H1 (cell line): ENCODE measurements around the gene STT3B. TPM values are rescaled to one million over a fixed set of nuclear protein-coding genes. Genes with fewer than 3 reads are reported as not detected.

ENCODE experiments used
- CTCF ChIA-PET: fragments of 300-600 bp; sonication (Branson Sonifier 250); formaldehyde crosslinking; loops from one replicate; lab custom pipeline; 2021; ENCODE audit not compliant: partially characterized antibody; lab: Charles Lee
- POLR2A ChIA-PET: fragments of 300-600 bp; sonication (Branson Sonifier 250); formaldehyde crosslinking; loops from one replicate; lab custom pipeline; 2021; ENCODE audit warnings: inconsistent platforms; ENCODE audit not compliant: partially characterized antibody; lab: Charles Lee
- DNase-seq, 2 experiments: peaks; one replicate each; pipeline versions ENCODE4 v3.0.0 to v3.0.0-alpha.2; 2010 to 2022; ENCODE audit warnings: low spot score in 2 of 2, low read depth in 1 of 2, mixed read lengths in 1 of 2
- FAIRE-seq: peaks from 2 replicates; lab custom pipeline; 2011; peaks lifted over from hg19 to GRCh38; lab: Jason Lieb, UNC
- H2AFZ ChIP-seq: 2 replicates; pipeline ENCODE4 v1.8.1; 2012; ENCODE audit warnings: low read length, inconsistent platforms
- H2AK5ac ChIP-seq: 2 replicates; pipeline ENCODE4 v1.6.1; 2013; ENCODE audit warnings: low read depth, low read length
- H2BK120ac ChIP-seq: replicated peaks from 2 replicates; pipeline ENCODE3; 2013; ENCODE audit warnings: low read depth, low read length, inconsistent platforms
- H2BK12ac ChIP-seq: 2 replicates; pipeline ENCODE4 v1.6.1; 2013; ENCODE audit warnings: low read depth, low read length
- H2BK15ac ChIP-seq: 2 replicates; pipeline ENCODE4 v1.6.1; 2013; ENCODE audit warnings: low read length
- H2BK20ac ChIP-seq: 2 replicates; pipeline ENCODE4 v1.6.1; 2013; ENCODE audit warnings: low read length
- H2BK5ac ChIP-seq: 2 replicates; pipeline ENCODE4 v1.6.1; 2013; ENCODE audit warnings: low read depth, low read length
- H3K14ac ChIP-seq: 2 replicates; pipeline ENCODE4 v1.6.1; 2013; ENCODE audit warnings: inconsistent platforms; ENCODE audit not compliant: insufficient read length
- H3K18ac ChIP-seq: 2 replicates; pipeline ENCODE4 v1.6.1; 2013; ENCODE audit warnings: low read length; ENCODE audit errors: extremely low read depth
- H3K23ac ChIP-seq: 2 replicates; pipeline ENCODE4 v1.6.1; 2013; ENCODE audit warnings: inconsistent platforms; ENCODE audit not compliant: insufficient read length
- H3K23me2 ChIP-seq: 2 replicates; pipeline ENCODE4 v1.6.1; 2013; ENCODE audit warnings: low read depth, low read length
- H3K27ac ChIP-seq: 2 replicates; pipeline ENCODE4 v1.6.1; 2011; ENCODE audit warnings: low read depth, low read length, inconsistent platforms
- H3K27me3 ChIP-seq, 4 experiments: replicated peaks in 1 of 4; 1 replicate in 1 of 4; 2 replicates in 3 of 4; pipeline versions ENCODE4 v1.6.1 to v1.8.1; 2011 to 2013; ENCODE audit warnings: low read length in 3 of 4, mild to moderate bottlenecking in 3 of 4, inconsistent platforms in 2 of 4, mixed read lengths in 2 of 4, moderate library complexity in 1 of 4; ENCODE audit not compliant: control insufficient read depth in 3 of 4, insufficient read depth in 3 of 4; ENCODE audit errors: extremely low read depth in 1 of 4
- H3K36me3 ChIP-seq, 4 experiments: 2 replicates each; pipeline versions ENCODE4 v1.6.1 to v1.8.1; 2011 to 2013; ENCODE audit warnings: mild to moderate bottlenecking in 4 of 4, low read length in 3 of 4, moderate library complexity in 2 of 4, control low read depth in 1 of 4, inconsistent platforms in 1 of 4; ENCODE audit not compliant: insufficient read depth in 4 of 4, control insufficient read depth in 2 of 4
- H3K4ac ChIP-seq: replicated peaks from 2 replicates; pipeline ENCODE3; 2013; ENCODE audit warnings: low read length, low read depth, mixed read lengths, inconsistent platforms; ENCODE audit not compliant: insufficient read length
- H3K4me1 ChIP-seq, 4 experiments: replicated peaks in 1 of 4; 1 replicate in 1 of 4; 2 replicates in 3 of 4; pipeline versions ENCODE4 v1.6.1 to v1.8.1; 2011 to 2013; ENCODE audit warnings: low read length in 3 of 4, inconsistent platforms in 2 of 4, mixed read lengths in 1 of 4; ENCODE audit not compliant: insufficient read depth in 4 of 4, control insufficient read depth in 3 of 4
- H3K4me2 ChIP-seq, 2 experiments: 2 replicates each; pipeline versions ENCODE4 v1.6.1 to v1.8.1; 2011 to 2013; ENCODE audit warnings: low read depth in 2 of 2, low read length in 2 of 2, control low read depth in 1 of 2, inconsistent platforms in 1 of 2, mild to moderate bottlenecking in 1 of 2; ENCODE audit not compliant: insufficient read depth in 1 of 2
- H3K4me3 ChIP-seq, 4 experiments: fragments of 200-600, 300-600 bp in 1 of 4; sonication (generic), shearing (Covaris generic), sonication (Bioruptor Twin) in 1 of 4; 2 replicates each; pipeline versions ENCODE4 v1.5.1 to v1.8.1; 2011 to 2016; ENCODE audit warnings: low read length in 4 of 4, low read depth in 3 of 4, control low read depth in 2 of 4, inconsistent platforms in 2 of 4, mild to moderate bottlenecking in 2 of 4, mixed read lengths in 1 of 4, moderate library complexity in 1 of 4; ENCODE audit not compliant: insufficient read depth in 2 of 4; ENCODE audit errors: extremely low read depth in 1 of 4
- H3K56ac ChIP-seq: replicated peaks from 2 replicates; pipeline ENCODE3; 2013; ENCODE audit warnings: low read depth, mild to moderate bottlenecking, mixed read lengths, low read length, inconsistent platforms; ENCODE audit not compliant: insufficient read length
- H3K79me1 ChIP-seq: 2 replicates; pipeline ENCODE4 v1.6.1; 2013; ENCODE audit warnings: low read depth, low read length, control low read depth
- H3K79me2 ChIP-seq, 2 experiments: 2 replicates each; pipeline versions ENCODE4 v1.6.1 to v1.8.1; 2012 to 2013; ENCODE audit warnings: low read length in 2 of 2, mild to moderate bottlenecking in 2 of 2, inconsistent platforms in 1 of 2; ENCODE audit not compliant: insufficient read depth in 2 of 2, control insufficient read depth in 1 of 2
- H3K9ac ChIP-seq, 4 experiments: replicated peaks in 1 of 4; 1 replicate in 1 of 4; 2 replicates in 3 of 4; pipeline versions ENCODE4 v1.6.1 to v1.8.1; 2011 to 2013; ENCODE audit warnings: low read depth in 3 of 4, low read length in 3 of 4, control low read depth in 2 of 4, mild to moderate bottlenecking in 2 of 4, moderate library complexity in 2 of 4, inconsistent platforms in 1 of 4; ENCODE audit errors: extremely low read depth in 1 of 4
- H3K9me3 ChIP-seq, 2 experiments: 2 replicates each; pipeline versions ENCODE4 v1.6.1 to v1.8.1; 2012 to 2013; ENCODE audit warnings: mild to moderate bottlenecking in 2 of 2, moderate library complexity in 2 of 2, control low read depth in 1 of 2, inconsistent platforms in 1 of 2, low read depth in 1 of 2, low read length in 1 of 2, mixed read lengths in 1 of 2; ENCODE audit not compliant: insufficient read depth in 2 of 2
- H4K20me1 ChIP-seq, 2 experiments: replicated peaks in 1 of 2; 2 replicates each; pipeline versions ENCODE3 to v1.8.1; 2011 to 2013; ENCODE audit warnings: inconsistent platforms in 2 of 2, low read length in 2 of 2, mild to moderate bottlenecking in 1 of 2; ENCODE audit not compliant: insufficient read depth in 2 of 2, control insufficient read depth in 1 of 2
- H4K5ac ChIP-seq: 2 replicates; pipeline ENCODE4 v1.6.1; 2013; ENCODE audit warnings: low read length, low read depth, mixed read lengths, inconsistent platforms; ENCODE audit not compliant: insufficient read length
- H4K8ac ChIP-seq: 2 replicates; pipeline ENCODE4 v1.8.0; 2013; ENCODE audit warnings: mild to moderate bottlenecking, moderate library complexity, low read length, inconsistent platforms; ENCODE audit not compliant: insufficient read depth; ENCODE audit errors: extremely low read depth
- H4K91ac ChIP-seq: replicated peaks from 2 replicates; pipeline ENCODE3; 2013; ENCODE audit warnings: low read length, mixed read lengths, inconsistent platforms; ENCODE audit not compliant: insufficient read length
- ATF3 ChIP-seq: IDR thresholded peaks from 2 replicates; pipeline ENCODE4 v1.6.1; 2011; ENCODE audit warnings: low read depth, mild to moderate bottlenecking, low read length; ENCODE audit not compliant: insufficient read depth
- BRCA1 ChIP-seq: IDR thresholded peaks from 2 replicates; pipeline ENCODE4 v1.6.1; 2012; ENCODE audit warnings: low read depth, low read length, improper control_type of control experiment
- CBX8 ChIP-seq: fragments of 300-800, 300-1000 bp; sonication (generic); IDR thresholded peaks from 2 replicates; pipeline ENCODE4 v1.7.1; 2016; ENCODE audit warnings: low read depth, low read length, borderline replicate concordance
- CHD2 ChIP-seq: IDR thresholded peaks from 2 replicates; pipeline ENCODE4 v1.6.1; 2012; ENCODE audit warnings: low read length, improper control_type of control experiment
- CREB1 ChIP-seq: IDR thresholded peaks from 2 replicates; pipeline ENCODE4 v1.6.1; 2012; ENCODE audit warnings: inconsistent platforms
- E2F6 ChIP-seq: IDR thresholded peaks from 2 replicates; pipeline ENCODE4 v1.6.1; 2012; ENCODE audit warnings: inconsistent platforms
- KDM1A ChIP-seq: fragments of 200-600, 300-600 bp; sonication (generic); IDR thresholded peaks from 2 replicates; pipeline ENCODE4 v1.7.1; 2016; ENCODE audit warnings: mild to moderate bottlenecking, low read length, borderline replicate concordance
- KDM4A ChIP-seq: IDR thresholded peaks from one replicate; pipeline ENCODE4 v1.7.1; 2012; ENCODE audit warnings: low read depth, mild to moderate bottlenecking, moderate library complexity, low read length, inconsistent platforms; ENCODE audit not compliant: severe bottlenecking
- PHF8 ChIP-seq: fragments of 200-600 bp; sonication (generic); conservative IDR thresholded peaks from 2 replicates; pipeline ENCODE4 v1.7.1; 2012; ENCODE audit warnings: low read depth, mild to moderate bottlenecking, inconsistent platforms, low read length, moderate library complexity
- POLR2A ChIP-seq, 2 experiments: IDR thresholded peaks; 1 replicate in 1 of 2; 2 replicates in 1 of 2; pipeline ENCODE4 v1.6.1; 2011; ENCODE audit warnings: low read depth in 2 of 2, low read length in 2 of 2, mild to moderate bottlenecking in 2 of 2; ENCODE audit errors: control extremely low read depth in 1 of 2
- RBBP5 ChIP-seq: IDR thresholded peaks from 2 replicates; pipeline ENCODE4 v1.7.1; 2012; ENCODE audit warnings: low read depth, mild to moderate bottlenecking, inconsistent platforms, low read length, moderate library complexity, borderline replicate concordance
- RFX5 ChIP-seq: IDR thresholded peaks from 2 replicates; pipeline ENCODE4 v1.6.1; 2011; ENCODE audit warnings: low read depth, low read length, improper control_type of control experiment, borderline replicate concordance
- SIRT6 ChIP-seq: IDR thresholded peaks from one replicate; pipeline ENCODE4 v1.7.1; 2012; ENCODE audit warnings: low read length, inconsistent platforms
- SP2 ChIP-seq: IDR thresholded peaks from 2 replicates; pipeline ENCODE4 v1.6.1; 2012; ENCODE audit warnings: mild to moderate bottlenecking, low read length, inconsistent platforms
- SUZ12 ChIP-seq: fragments of 200-600 bp; sonication (generic); IDR thresholded peaks from 2 replicates; pipeline ENCODE4 v1.6.1; 2012; ENCODE audit warnings: mild to moderate bottlenecking, inconsistent platforms, low read length, moderate library complexity, mixed read lengths
- TAF1 ChIP-seq: IDR thresholded peaks from 2 replicates; pipeline ENCODE4 v1.6.1; 2011; ENCODE audit warnings: mild to moderate bottlenecking, low read depth, low read length
- polyA plus RNA-seq, 7 experiments: library from polyadenylated mRNA; depleted of rRNA in 3 of 7; stranded (reverse) in 5 of 7; unstranded in 2 of 7; fragments of >200 nt in 5 of 7; fragments of 200-250 nt in 2 of 7; gene quantifications; 1 replicate in 5 of 7; 2 replicates in 1 of 7; 4 replicates in 1 of 7; pipeline versions ENCODE4 v1.2.1 to v1.2.3, GENCODE V29; 2011 to 2013; ENCODE audit warnings: missing spikeins in 2 of 7, mixed read lengths in 2 of 7
- total RNA-seq: library from RNA; stranded (reverse); fragmentation: NEBNext Ultra II Directional; extraction: Animal tissue kit (Norgen Biotek cat#: 25700); gene quantifications from 2 replicates; pipeline ENCODE4 v1.2.1, GENCODE V29; 2021

STT3B gene
- total and polyA plus RNA-seq, 2 of the 8 experiments (the other 6 are each of a cell fraction or from before 2014, with no cell fraction given), result 43.5 to 134 TPM

GRCh38 chr3:31543375-31543774 is 10.7 kb downstream of the STT3B start:
- DNase-seq (no peak), FAIRE-seq (no peak)
- H3K4me3 ChIP-seq, result no peak overlapping the region
- ChIA-PET POLR2A (interaction anchor here (1.6 to 3.3 kb wide), 2 partner anchors 11 kb away, joined by 9 to 31 read pairs; partner anchors contain the start of gene STT3B), CTCF (no interaction called here)
- H3K4me1 ChIP-seq, result no peaks in the 10 kb centered on the region; a peak in 1 of 7 replicates
- H4K8ac ChIP-seq, result no peak overlapping the region
- H3K9ac ChIP-seq, result no peak overlapping the region
- no peak overlapping the region for H3K56ac ChIP-seq
- H3K4me2 ChIP-seq, result no peak overlapping the region
- no peak overlapping the region for H3K18ac ChIP-seq
- H3K4ac ChIP-seq, result no peak overlapping the region
- no peaks in the 10 kb centered on the region for H3K36me3 ChIP-seq
- no peak overlapping the region for H2BK5ac ChIP-seq
- no peak overlapping the region for H4K91ac ChIP-seq
- no peaks in the 10 kb centered on the region for H3K27me3 ChIP-seq
- no peaks in the 10 kb centered on the region for H3K9me3 ChIP-seq
- H4K5ac ChIP-seq, result no peak overlapping the region
- peaks cover 6 to 100% of the 10 kb centered on the region in 2 experiments; a peak in 3 of 4 replicates for H3K79me2 ChIP-seq
- peaks cover 1 to 10% of the 10 kb centered on the region in 2 experiments for H4K20me1 ChIP-seq
- no peak overlapping the region for H3K27ac ChIP-seq
- H2AK5ac ChIP-seq, result no peak overlapping the region
- no peaks in the 10 kb centered on the region for H3K23me2 ChIP-seq
- no peak overlapping the region for H2BK15ac ChIP-seq
- peaks cover 5% of the 10 kb centered on the region; the same call in 1 of the 2 replicates for H3K79me1 ChIP-seq
- H3K14ac ChIP-seq, result no peak overlapping the region
- H3K23ac ChIP-seq, result no peak overlapping the region
- H2AFZ ChIP-seq, result no peak overlapping the region
- H2BK20ac ChIP-seq, result no peak overlapping the region
- no peak overlapping the region for H2BK120ac ChIP-seq
- H2BK12ac ChIP-seq, result no peak overlapping the region
- TF ChIP-seq SIRT6 (no peak), TAF1 (no peak), POLR2A (IDR thresholded peaks at IDR 0.05; ENCODE audit: control extremely low read depth in 1 of 2, low read depth in 2 of 2, low read length in 2 of 2) (no peak), CREB1 (no peak), ATF3 (no peak), CBX8 (no peak), SUZ12 (no peak), BRCA1 (no peak), E2F6 (no peak), SP2 (no peak), RBBP5 (no peak), RFX5 (no peak), KDM1A (no peak), KDM4A (no peak), PHF8 (no peak), CHD2 (no peak)
